Measurements from ENCODE around the gene TPSG1. TPM values are rescaled to one million over a fixed set of nuclear protein-coding genes. Genes with fewer than 3 reads are reported as not detected.
"Not testable (repeated sequence)": the region's sequence is repeated elsewhere in the genome, so short reads cannot be mapped to it uniquely, and the experiment has no call there.

Gene TPSG1
- not detected for total RNA-seq

GRCh38 chr16:1225051-1225451 lies at the start of gene TPSG1:
Gene TPSG1, minus strand, starts transcription at chr16:1225268. Its CDS starts 16 bp downstream, at chr16:1225252.
- no peaks in the 10 kb centered on the region for H3K4me1 ChIP-seq (ENCODE audit: insufficient read depth, low read length)
- H3K27me3 ChIP-seq (ENCODE audit: insufficient read depth, low read length): no peaks in the 10 kb centered on the region
- H3K9me3 ChIP-seq (ENCODE audit: low read depth, low read length): no peaks in the 10 kb centered on the region
- no peak within 1 kb of the TSS for H3K4me3 ChIP-seq (ENCODE audit: low read length)

GRCh38 chr16:1274767-1275166 lies 49.7 kb upstream of the TPSG1 start:
- H3K27me3 ChIP-seq (ENCODE audit: insufficient read depth, low read length): no peaks in the 10 kb centered on the region
- H3K9me3 ChIP-seq (ENCODE audit: low read depth, low read length): no peaks in the 10 kb centered on the region
- no peaks in the 10 kb centered on the region for H3K4me1 ChIP-seq (ENCODE audit: insufficient read depth, low read length)
- H3K4me3 ChIP-seq (ENCODE audit: low read length): no peak overlapping the region

- Histone ChIP-seq H3K4me3 (ENCODE audit: low read length) (no peak overlapping the region), H3K4me1 (ENCODE audit: insufficient read depth, low read length) (no peaks in the 10 kb centered on the region), H3K27me3 (ENCODE audit: insufficient read depth, low read length) (no peaks in the 10 kb centered on the region), H3K9me3 (ENCODE audit: low read depth, low read length) (no peaks in the 10 kb centered on the region)
These were observed 48.7 kb upstream of the TPSG1 start for GRCh38 chr16:1273816-1274215.

GRCh38 chr16:1272453-1273198 lies 47.6 kb upstream of the TPSG1 start:
- H3K4me1 ChIP-seq (ENCODE audit: insufficient read depth, low read length): no peaks in the 10 kb centered on the region
- no peak overlapping the region for H3K4me3 ChIP-seq (ENCODE audit: low read length)
- no peaks in the 10 kb centered on the region for H3K9me3 ChIP-seq (ENCODE audit: low read depth, low read length)
- no peaks in the 10 kb centered on the region for H3K27me3 ChIP-seq (ENCODE audit: insufficient read depth, low read length)

GRCh38 chr16:1271724-1272413 lies 46.8 kb upstream of the TPSG1 start:
- not testable (repeated sequence) for H3K4me3 ChIP-seq (ENCODE audit: low read length); H3K4me1 ChIP-seq (ENCODE audit: insufficient read depth, low read length); H3K27me3 ChIP-seq (ENCODE audit: insufficient read depth, low read length); H3K9me3 ChIP-seq (ENCODE audit: low read depth, low read length)

GRCh38 chr16:1271380-1271723 lies 46.3 kb upstream of the TPSG1 start:
- Histone ChIP-seq H3K27me3 (ENCODE audit: insufficient read depth, low read length) (no peaks in the 10 kb centered on the region), H3K4me3 (ENCODE audit: low read length) (no peak overlapping the region), H3K9me3 (ENCODE audit: low read depth, low read length) (no peaks in the 10 kb centered on the region), H3K4me1 (ENCODE audit: insufficient read depth, low read length) (no peaks in the 10 kb centered on the region)

GRCh38 chr16:1269418-1269817 lies 44.4 kb upstream of the TPSG1 start:
- not testable (repeated sequence) for H3K4me1 ChIP-seq (ENCODE audit: insufficient read depth, low read length); H3K9me3 ChIP-seq (ENCODE audit: low read depth, low read length); H3K27me3 ChIP-seq (ENCODE audit: insufficient read depth, low read length); H3K4me3 ChIP-seq (ENCODE audit: low read length)

GRCh38 chr16:1265826-1266225 lies 40.8 kb upstream of the TPSG1 start:
- Histone ChIP-seq H3K4me1 (ENCODE audit: insufficient read depth, low read length) (no peaks in the 10 kb centered on the region), H3K9me3 (ENCODE audit: low read depth, low read length) (no peaks in the 10 kb centered on the region), H3K4me3 (ENCODE audit: low read length) (no peak overlapping the region), H3K27me3 (ENCODE audit: insufficient read depth, low read length) (no peaks in the 10 kb centered on the region)

- H3K4me1 ChIP-seq (ENCODE audit: insufficient read depth, low read length): no peaks in the 10 kb centered on the region
- H3K9me3 ChIP-seq (ENCODE audit: low read depth, low read length): no peaks in the 10 kb centered on the region
- H3K4me3 ChIP-seq (ENCODE audit: low read length): no peak overlapping the region
- H3K27me3 ChIP-seq (ENCODE audit: insufficient read depth, low read length): peaks cover 5% of the 10 kb centered on the region
These were observed 40.1 kb upstream of the TPSG1 start for GRCh38 chr16:1265090-1265630.

GRCh38 chr16:1264345-1265089 lies 39.4 kb upstream of the TPSG1 start:
- Histone ChIP-seq H3K4me3 (ENCODE audit: low read length) (no peak overlapping the region), H3K4me1 (ENCODE audit: insufficient read depth, low read length) (no peaks in the 10 kb centered on the region), H3K27me3 (ENCODE audit: insufficient read depth, low read length) (peaks cover 5% of the 10 kb centered on the region), H3K9me3 (ENCODE audit: low read depth, low read length) (no peaks in the 10 kb centered on the region)

GRCh38 chr16:1263591-1264344 lies 38.7 kb upstream of the TPSG1 start:
- H3K4me1 ChIP-seq (ENCODE audit: insufficient read depth, low read length): no peaks in the 10 kb centered on the region
- H3K27me3 ChIP-seq (ENCODE audit: insufficient read depth, low read length): peaks cover 5% of the 10 kb centered on the region

GRCh38 chr16:1262846-1263221 lies 37.8 kb upstream of the TPSG1 start:
- no peaks in the 10 kb centered on the region for H3K9me3 ChIP-seq (ENCODE audit: low read depth, low read length)
- H3K4me1 ChIP-seq (ENCODE audit: insufficient read depth, low read length): no peaks in the 10 kb centered on the region
- no peak overlapping the region for H3K4me3 ChIP-seq (ENCODE audit: low read length)
- H3K27me3 ChIP-seq (ENCODE audit: insufficient read depth, low read length): peaks cover 5% of the 10 kb centered on the region

More at GRCh38 chr16:1263591-1264344, 38.7 kb upstream of the TPSG1 start:
- Histone ChIP-seq H3K4me3 (ENCODE audit: low read length) (no peak overlapping the region), H3K9me3 (ENCODE audit: low read depth, low read length) (no peaks in the 10 kb centered on the region)

- Histone ChIP-seq H3K27me3 (ENCODE audit: insufficient read depth, low read length) (peaks cover 5% of the 10 kb centered on the region), H3K9me3 (ENCODE audit: low read depth, low read length) (no peaks in the 10 kb centered on the region), H3K4me3 (ENCODE audit: low read length) (no peak overlapping the region), H3K4me1 (ENCODE audit: insufficient read depth, low read length) (no peaks in the 10 kb centered on the region)
These were observed 37.3 kb upstream of the TPSG1 start for GRCh38 chr16:1262210-1262845.

- H3K9me3 ChIP-seq (ENCODE audit: low read depth, low read length): no peaks in the 10 kb centered on the region
- peaks cover 5% of the 10 kb centered on the region for H3K27me3 ChIP-seq (ENCODE audit: insufficient read depth, low read length)
- no peaks in the 10 kb centered on the region for H3K4me1 ChIP-seq (ENCODE audit: insufficient read depth, low read length)
- H3K4me3 ChIP-seq (ENCODE audit: low read length): no peak overlapping the region
These were observed 36.2 kb upstream of the TPSG1 start for GRCh38 chr16:1261131-1261892.
